Measurements from ENCODE around the gene CAPN5.

The CAPN5 gene

DNA sequence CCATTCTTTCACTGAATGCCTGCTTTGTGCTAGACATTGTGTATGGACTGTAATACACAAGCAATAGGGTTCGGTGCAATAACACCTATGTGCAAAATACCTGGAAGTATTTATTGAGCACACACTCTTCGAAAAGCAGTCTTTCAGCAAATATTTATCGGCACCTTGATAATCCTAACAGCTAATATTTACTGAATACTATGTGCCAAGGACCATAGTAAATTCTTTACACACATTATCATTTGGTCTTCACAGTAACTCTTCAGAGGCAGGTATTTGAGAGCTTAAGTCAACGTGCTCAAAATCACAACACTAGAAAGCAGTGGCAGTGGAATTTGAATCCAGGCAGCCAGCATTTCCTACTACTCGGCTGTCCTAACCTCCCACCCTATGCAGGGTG lies 30.4 kb upstream of the CAPN5 start:
- no peak for DNase-seq (ENCODE audit: low spot score)
- no peak for TF ChIP-seq CTCF (IDR thresholded peaks at IDR 0.05; ENCODE audit: extremely low read depth, insufficient read depth, missing control alignments)
- in situ Hi-C loops (cut with MboI; ENCODE audit: low pct_unique_long_range_greater_than_20kb, low sequenced_read_pairs, unreplicated experiment) = loop anchor here (25.0 kb wide), 1 partner anchor 224 kb away; no protein-coding TSS in a partner anchor

DNA sequence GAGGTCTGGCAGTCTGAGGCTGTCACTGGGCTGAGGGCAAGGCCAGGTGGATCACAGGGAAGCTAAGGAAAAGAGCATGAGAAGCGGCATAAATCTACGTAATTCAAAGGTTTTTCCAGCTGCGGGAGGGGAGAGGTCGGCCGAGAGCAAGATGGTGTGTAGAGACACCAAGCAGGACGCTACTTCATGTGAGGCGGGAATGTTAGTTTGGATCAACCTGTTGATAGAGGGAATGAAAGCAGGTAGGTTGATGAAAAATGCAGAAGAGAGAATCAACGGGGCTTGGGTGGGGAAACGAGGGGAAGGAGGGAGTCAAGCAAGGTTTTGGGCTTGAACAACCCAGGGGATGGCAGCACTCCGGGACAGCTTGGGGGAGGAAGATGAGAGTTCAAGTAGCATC lies 29.7 kb upstream of the CAPN5 start:
- in situ Hi-C loops (cut with MboI; ENCODE audit: low pct_unique_long_range_greater_than_20kb, low sequenced_read_pairs, unreplicated experiment) = loop anchor here (25.0 kb wide), 1 partner anchor 225 kb away; no protein-coding TSS in a partner anchor
- no peak for DNase-seq (ENCODE audit: low spot score)
- no peak for TF ChIP-seq CTCF (IDR thresholded peaks at IDR 0.05; ENCODE audit: extremely low read depth, insufficient read depth, missing control alignments)

- no peak for DNase-seq (ENCODE audit: low spot score)
- in situ Hi-C loops (cut with MboI; ENCODE audit: low pct_unique_long_range_greater_than_20kb, low sequenced_read_pairs, unreplicated experiment) = loop anchor here (25.0 kb wide), 1 partner anchor 226 kb away; no protein-coding TSS in a partner anchor
- no peak for TF ChIP-seq CTCF (IDR thresholded peaks at IDR 0.05; ENCODE audit: extremely low read depth, insufficient read depth, missing control alignments)
Measured at GRCh38 chr11:77038029-77038824, 28.5 kb upstream of the CAPN5 start.

DNA sequence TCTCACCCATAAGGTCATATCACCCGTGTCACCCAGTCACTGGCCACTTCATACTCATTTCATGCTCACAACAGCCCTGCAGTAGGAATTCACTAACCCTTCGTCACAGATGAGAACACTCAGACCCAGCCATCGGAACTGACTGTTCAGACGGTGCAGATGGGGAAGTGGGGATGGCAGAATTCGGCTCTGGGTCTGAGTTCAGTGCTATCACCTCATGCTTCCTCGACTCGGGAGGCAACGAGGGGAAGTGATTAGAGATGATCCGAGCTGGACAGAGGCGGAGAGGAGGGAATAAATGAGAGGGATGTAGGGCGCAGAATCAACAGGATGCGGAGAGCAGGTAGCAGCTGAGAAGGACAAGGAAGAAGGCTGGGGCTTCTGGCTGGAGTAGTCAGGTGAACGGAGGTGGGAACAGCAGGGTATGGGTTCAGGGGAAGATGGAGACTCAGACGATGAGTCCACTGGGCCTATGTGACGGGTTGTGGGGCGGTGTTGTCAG lies 27.9 kb upstream of the CAPN5 start:
- no peak for TF ChIP-seq CTCF (IDR thresholded peaks at IDR 0.05; ENCODE audit: extremely low read depth, insufficient read depth, missing control alignments)
- in situ Hi-C loops (cut with MboI; ENCODE audit: low pct_unique_long_range_greater_than_20kb, low sequenced_read_pairs, unreplicated experiment) = loop anchor here (25.0 kb wide), 1 partner anchor 227 kb away; no protein-coding TSS in a partner anchor
- DNase-seq (ENCODE audit: low spot score) = peak; percentile 40

DNA sequence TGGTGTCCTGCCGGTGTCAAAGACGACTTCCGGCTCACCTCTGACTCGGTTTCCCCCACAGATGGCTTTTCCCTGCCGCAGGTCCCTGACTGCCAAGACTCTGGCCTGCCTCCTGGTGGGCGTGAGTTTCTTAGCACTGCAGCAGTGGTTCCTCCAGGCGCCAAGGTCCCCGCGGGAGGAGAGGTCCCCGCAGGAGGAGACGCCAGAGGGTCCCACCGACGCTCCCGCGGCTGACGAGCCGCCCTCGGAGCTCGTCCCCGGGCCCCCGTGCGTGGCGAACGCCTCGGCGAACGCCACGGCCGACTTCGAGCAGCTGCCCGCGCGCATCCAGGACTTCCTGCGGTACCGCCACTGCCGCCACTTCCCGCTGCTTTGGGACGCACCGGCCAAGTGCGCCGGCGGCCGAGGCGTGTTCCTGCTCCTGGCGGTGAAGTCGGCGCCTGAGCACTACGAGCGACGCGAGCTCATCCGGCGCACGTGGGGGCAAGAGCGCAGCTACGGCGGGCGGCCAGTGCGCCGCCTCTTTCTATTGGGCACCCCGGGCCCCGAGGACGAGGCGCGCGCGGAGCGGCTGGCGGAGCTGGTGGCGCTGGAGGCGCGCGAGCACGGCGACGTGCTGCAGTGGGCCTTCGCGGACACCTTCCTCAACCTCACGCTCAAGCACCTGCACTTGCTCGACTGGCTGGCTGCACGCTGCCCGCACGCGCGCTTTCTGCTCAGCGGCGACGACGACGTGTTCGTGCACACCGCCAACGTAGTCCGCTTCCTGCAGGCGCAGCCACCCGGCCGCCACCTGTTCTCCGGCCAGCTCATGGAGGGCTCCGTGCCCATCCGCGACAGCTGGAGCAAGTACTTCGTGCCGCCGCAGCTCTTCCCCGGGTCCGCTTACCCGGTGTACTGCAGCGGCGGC lies 27.0 kb upstream of the CAPN5 start:
- DNase-seq (ENCODE audit: low spot score) = peak; percentile 65
- in situ Hi-C loops (cut with MboI; ENCODE audit: low pct_unique_long_range_greater_than_20kb, low sequenced_read_pairs, unreplicated experiment) = loop anchor here (25.0 kb wide), 1 partner anchor 227 kb away; no protein-coding TSS in a partner anchor
- peak; percentile 47 for TF ChIP-seq CTCF (IDR thresholded peaks at IDR 0.05; ENCODE audit: extremely low read depth, insufficient read depth, missing control alignments)

DNA sequence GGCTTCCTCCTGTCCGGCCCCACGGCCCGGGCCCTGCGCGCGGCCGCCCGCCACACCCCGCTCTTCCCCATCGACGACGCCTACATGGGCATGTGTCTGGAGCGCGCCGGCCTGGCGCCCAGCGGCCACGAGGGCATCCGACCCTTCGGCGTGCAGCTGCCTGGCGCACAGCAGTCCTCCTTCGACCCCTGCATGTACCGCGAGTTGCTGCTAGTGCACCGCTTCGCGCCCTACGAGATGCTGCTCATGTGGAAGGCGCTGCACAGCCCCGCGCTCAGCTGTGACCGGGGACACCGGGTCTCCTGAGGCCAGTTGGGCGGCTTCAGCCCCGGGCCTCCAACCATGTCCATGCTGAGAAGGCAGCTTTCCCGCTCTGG lies 26.4 kb upstream of the CAPN5 start:
- in situ Hi-C loops (cut with MboI; ENCODE audit: low pct_unique_long_range_greater_than_20kb, low sequenced_read_pairs, unreplicated experiment) = loop anchor here (25.0 kb wide), 1 partner anchor 228 kb away; no protein-coding TSS in a partner anchor
- TF ChIP-seq CTCF (IDR thresholded peaks at IDR 0.05; ENCODE audit: extremely low read depth, insufficient read depth, missing control alignments) = no peak
- DNase-seq (ENCODE audit: low spot score) = no peak
